Spinal cord (tissue), 10 donors: ENCODE results near the gene IGFN1. TPM values are rescaled to one million over a fixed set of nuclear protein-coding genes. Genes with fewer than 3 reads are reported as not detected.
"Not testable (repeated sequence)": the region's sequence is repeated elsewhere in the genome, so short reads cannot be mapped to it uniquely, and the experiment has no call there.

Experiments
- DNase-seq, 6 donors: peaks; one replicate each; pipeline versions ENCODE4 v3.0.0 to v3.0.0-alpha.2; 2013 to 2015; ENCODE audit warnings: low spot score in 6 of 6, low read depth in 4 of 6
- H3K27ac ChIP-seq: one replicate; pipeline ENCODE4 v1.5.1; 2013; ENCODE audit warnings: low read depth, low read length, control low read depth
- H3K27me3 ChIP-seq: one replicate; pipeline ENCODE4 v1.6.1; 2013; ENCODE audit warnings: low read length; ENCODE audit not compliant: control insufficient read depth, insufficient read depth
- H3K36me3 ChIP-seq: one replicate; pipeline ENCODE4 v1.6.1; 2013; ENCODE audit warnings: low read length; ENCODE audit not compliant: control insufficient read depth, insufficient read depth
- H3K4me1 ChIP-seq: one replicate; pipeline ENCODE4 v1.6.1; 2013; ENCODE audit warnings: low read length; ENCODE audit not compliant: control insufficient read depth, insufficient read depth
- H3K4me3 ChIP-seq: one replicate; pipeline ENCODE4 v1.5.1; 2013; ENCODE audit warnings: low read depth, low read length, control low read depth
- H3K9me3 ChIP-seq: one replicate; pipeline ENCODE4 v1.6.1; 2013; ENCODE audit warnings: low read length; ENCODE audit not compliant: control insufficient read depth, insufficient read depth
- whole genome bisulfite sequencing: methylation state at CpG from one replicate; pipeline ENCODE4 v1.1.5; 2013; ENCODE audit warnings: missing lambda C conversion rate; ENCODE audit not compliant: insufficient coverage; 5-methylcytosine and 5-hydroxymethylcytosine counted together
- polyA plus RNA-seq, 2 donors: library from polyadenylated mRNA; unstranded; fragments of 120-200 nt; gene quantifications; one replicate each; pipeline ENCODE4 v1.2.1, GENCODE V29; 2013; ENCODE audit not compliant: insufficient read length in 2 of 2
- total RNA-seq, 2 donors: library from RNA; depleted of rRNA in 1 of 2; stranded (reverse); fragments of 120-200 nt in 1 of 2; fragments of >200 nt in 1 of 2; gene quantifications; one replicate each; pipeline versions ENCODE4 v1.2.3 to v1.2.4, GENCODE V29; 2013 to 2014
- donor health status: healthy.

Gene IGFN1
- total and polyA plus RNA-seq, 4 donors, result 2.0 to 10.4 (median 3.3) TPM

DNA sequence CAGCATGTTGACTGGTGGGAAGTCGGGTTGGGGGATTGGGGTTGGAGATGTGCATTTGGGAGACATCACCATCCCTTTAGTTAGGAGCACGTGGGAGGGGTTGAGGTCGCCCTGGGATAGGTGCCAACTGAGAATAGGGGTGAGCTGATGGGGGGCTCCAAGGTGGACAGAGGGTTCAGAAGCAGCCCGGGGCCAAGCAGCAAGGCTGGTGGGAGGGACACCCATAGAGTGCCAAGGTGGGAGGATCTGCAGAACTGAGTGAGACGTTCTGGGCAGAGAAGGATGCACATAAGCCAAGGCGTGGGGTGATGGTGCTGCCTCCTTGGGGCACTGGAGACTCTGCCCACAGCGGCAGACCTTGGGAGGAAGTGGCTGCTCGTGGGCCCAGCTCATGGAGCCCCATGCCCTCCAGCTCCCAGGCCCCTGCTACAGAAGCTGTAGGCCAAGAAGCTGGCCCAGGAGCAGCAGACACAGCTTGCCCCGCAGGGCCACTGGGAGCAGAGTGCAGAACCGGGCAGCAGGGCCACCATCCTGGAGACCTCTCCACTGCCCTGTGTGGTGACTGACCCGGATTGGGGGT, 61.3 kb downstream of the IGFN1 start:
- WGBS, result 86% methylated on average over 10 of the region's 11 CpGs
- H3K4me1 ChIP-seq, result peaks cover 5% of the 10 kb centered on the region
- H3K36me3 ChIP-seq, result no peaks in the 10 kb centered on the region
- no peaks in the 10 kb centered on the region for H3K27me3 ChIP-seq
- no peak overlapping the region for H3K4me3 ChIP-seq
- H3K27ac ChIP-seq, result no peak overlapping the region
- no peaks in the 10 kb centered on the region for H3K9me3 ChIP-seq
- no peak for DNase-seq

DNA sequence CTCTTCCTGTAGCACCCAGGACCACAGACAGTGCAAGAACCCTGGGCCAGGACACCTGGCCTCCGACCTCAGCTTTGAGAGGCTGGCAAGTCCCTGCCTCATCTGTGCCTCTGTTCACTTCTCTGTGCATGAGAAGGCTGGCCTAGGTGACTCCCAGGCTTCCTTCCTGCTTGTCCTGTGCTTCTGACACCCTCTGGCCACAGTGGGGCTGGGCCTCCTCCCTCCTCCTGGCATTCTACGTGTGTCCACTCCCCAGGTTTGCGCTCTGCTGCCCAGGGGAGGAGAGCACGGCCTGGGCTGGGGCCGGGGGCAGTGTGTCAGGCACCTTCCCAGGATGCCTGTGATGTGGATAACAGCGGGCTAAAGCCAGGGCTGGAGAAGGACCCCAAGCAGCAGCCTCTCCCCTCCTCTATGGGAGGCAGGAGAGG, 62.3 kb downstream of the IGFN1 start:
- Histone ChIP-seq H3K27ac (no peak overlapping the region), H3K9me3 (no peaks in the 10 kb centered on the region), H3K4me3 (no peak overlapping the region), H3K36me3 (no peaks in the 10 kb centered on the region), H3K4me1 (peaks cover 5% of the 10 kb centered on the region), H3K27me3 (no peaks in the 10 kb centered on the region)
- WGBS, result 90% methylated on average over 5 of the region's 6 CpGs
- no peak for DNase-seq

DNA sequence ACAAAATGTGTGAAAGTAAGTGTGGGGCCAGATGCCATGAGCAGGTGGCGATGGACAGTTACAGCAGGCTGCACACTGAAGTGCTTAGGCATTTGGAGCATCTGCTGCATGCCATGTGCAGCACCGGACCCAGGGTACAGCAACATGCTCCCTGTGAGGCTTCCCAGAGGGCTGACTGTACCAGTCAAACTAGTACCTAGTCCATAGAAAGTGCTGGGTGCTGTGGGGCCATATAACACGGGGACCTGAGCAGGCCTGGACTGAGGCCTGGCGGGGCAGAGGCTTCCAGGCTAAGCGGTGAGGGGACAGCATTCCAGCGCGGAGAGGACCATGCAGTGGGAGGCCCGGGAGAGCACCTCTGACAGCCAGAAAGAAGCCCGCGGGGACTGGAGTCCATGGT, 62.8 kb downstream of the IGFN1 start:
- Histone ChIP-seq H3K27me3 (no peaks in the 10 kb centered on the region), H3K27ac (no peak overlapping the region), H3K9me3 (no peaks in the 10 kb centered on the region), H3K4me1 (peaks cover 5% of the 10 kb centered on the region), H3K4me3 (no peak overlapping the region), H3K36me3 (no peaks in the 10 kb centered on the region)
- DNase-seq, result no peak
- WGBS, result 82% methylated on average over 10 of the region's 10 CpGs

DNA sequence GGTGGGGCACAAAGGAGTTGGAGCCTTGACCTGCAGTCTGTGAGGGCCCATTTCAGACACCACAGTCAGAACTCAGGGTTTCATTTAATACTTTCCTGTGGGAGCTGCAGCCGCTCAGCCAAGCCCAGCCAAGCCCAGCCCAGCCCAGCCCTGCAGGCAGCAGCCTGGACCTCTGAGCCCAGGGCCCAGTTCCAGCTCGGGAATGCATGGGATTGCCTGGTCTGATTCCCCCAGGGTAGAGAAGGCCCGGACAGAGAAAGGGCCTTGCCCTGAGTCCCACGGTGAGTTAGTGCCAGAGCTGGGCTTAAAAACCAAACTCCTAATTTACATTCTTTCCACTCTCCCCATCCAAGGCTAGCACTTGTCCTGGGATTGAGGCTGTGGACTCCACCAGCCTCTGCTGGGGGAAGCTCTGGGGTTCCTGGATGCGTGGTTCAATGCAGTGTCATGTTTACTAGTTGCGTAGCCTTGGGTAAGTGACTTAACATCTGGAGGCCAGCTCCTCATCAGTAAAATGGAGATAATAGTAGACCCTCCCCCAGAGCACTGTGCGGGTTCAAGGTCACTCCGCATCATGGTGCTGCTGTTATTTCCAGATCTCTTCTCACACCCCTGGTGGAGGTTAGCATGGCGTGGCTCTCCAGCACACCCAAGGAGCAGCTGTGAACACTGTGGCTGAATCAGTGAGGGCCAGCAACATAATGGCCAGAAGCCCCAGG, 63.4 kb downstream of the IGFN1 start:
- no peak for DNase-seq
- H3K9me3 ChIP-seq, result no peaks in the 10 kb centered on the region
- 81% methylated on average over 7 of the region's 9 CpGs for WGBS

DNA sequence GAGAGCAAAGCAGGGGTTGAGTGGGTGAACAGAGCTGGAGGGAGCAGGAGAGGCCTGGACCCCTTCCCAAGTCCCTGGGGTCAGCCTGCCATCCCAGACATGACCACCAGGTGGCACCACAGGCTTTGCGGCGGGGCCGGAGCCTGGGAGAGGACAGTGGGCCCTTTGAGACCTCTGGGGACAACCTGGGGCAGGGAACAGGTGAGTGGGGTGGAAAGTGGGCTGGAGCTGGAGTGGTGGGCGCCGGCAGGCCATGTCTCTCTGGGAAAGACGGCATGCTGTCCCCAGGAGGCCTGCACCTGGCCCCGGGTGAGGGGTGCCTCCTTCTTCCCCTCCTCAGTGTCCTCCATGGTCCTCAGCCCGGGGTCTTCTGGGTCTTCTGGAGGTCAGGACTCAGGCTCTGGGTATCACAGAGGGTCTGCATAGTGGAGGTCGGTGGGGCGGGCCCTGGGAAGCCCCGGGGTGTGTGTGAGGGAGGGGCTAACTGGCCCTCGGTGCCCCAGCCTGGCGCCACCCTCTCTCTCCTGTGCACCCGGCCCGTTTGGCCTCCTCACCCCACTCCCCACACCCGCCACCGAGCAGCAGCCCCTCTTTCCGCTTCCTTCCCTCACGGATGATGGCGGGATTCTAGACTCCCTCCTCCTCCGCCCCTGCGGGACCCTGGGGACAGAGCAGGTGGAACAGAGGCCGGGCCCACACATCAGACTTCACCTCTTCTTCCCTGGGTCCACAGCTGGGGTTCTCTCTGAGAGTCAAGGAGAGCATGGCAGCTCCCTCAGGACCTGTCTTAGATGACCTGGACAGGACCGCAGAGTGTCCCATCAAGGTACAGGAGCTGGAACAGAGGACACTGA, 64.2 kb downstream of the IGFN1 start:
- H3K27me3 ChIP-seq, result peaks cover 12% of the 10 kb centered on the region
- H3K27ac ChIP-seq, result no peak overlapping the region
- WGBS, result 57% methylated on average over 17 of the region's 24 CpGs
- H3K36me3 ChIP-seq, result no peaks in the 10 kb centered on the region
- H3K4me3 ChIP-seq, result no peak overlapping the region
- H3K9me3 ChIP-seq, result no peaks in the 10 kb centered on the region
- H3K4me1 ChIP-seq, result peaks cover 11% of the 10 kb centered on the region
- peak in 3 of 6 donors; percentile 27 to 68 (median 66) for DNase-seq

More for the DNA sequence above, 63.4 kb downstream of the IGFN1 start:
- Histone ChIP-seq H3K36me3 (no peaks in the 10 kb centered on the region), H3K4me3 (no peak overlapping the region), H3K27ac (no peak overlapping the region), H3K4me1 (peaks cover 5% of the 10 kb centered on the region), H3K27me3 (peaks cover 5% of the 10 kb centered on the region)

DNA sequence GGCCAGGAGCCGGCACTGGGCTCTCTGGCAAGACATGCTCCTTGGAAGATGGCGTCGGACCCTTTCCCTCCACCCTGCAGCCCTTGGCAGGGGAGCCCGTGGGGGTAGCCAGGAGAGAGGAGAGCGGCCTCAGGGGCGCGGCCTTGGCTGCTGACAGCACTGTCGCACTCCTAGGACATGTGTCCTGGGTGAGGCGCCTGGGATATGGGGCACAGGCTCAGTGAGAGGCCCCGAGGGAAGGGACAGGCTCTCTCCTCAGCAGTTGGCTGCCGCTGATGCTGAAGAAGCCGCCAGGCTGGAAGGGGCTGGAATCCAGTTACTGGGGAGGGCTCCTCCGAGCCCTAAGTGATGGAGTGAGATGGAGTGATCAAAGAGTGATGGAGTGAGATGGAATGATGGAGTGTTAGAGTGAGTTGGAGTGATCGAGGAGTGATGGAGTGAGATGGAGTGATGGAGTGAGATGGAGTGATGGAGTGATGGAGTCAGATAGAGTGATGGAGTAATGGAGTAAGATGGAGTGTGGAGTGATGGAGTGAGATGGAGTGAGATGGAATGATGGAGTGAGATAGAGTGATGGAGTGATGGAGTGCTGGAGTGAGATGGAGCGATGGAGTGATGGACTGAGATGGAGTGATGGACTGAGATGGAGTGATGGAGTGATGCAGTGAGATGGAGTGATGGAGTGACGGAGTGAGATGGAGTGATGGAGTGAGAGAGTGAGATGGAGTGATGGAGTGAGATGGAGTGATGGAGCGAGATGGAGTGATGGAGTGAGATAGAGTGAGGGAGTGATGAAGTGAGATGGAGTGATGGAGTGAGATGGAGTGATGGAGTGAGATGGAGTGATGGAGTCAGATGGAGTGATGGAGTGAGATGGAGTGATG, 65.1 kb downstream of the IGFN1 start:
- Histone ChIP-seq H3K4me3 (no peak overlapping the region), H3K27ac (no peak overlapping the region), H3K9me3 (no peaks in the 10 kb centered on the region), H3K4me1 (peaks cover 12% of the 10 kb centered on the region), H3K27me3 (peaks cover 18% of the 10 kb centered on the region), H3K36me3 (no peaks in the 10 kb centered on the region)
- no peak for DNase-seq
- WGBS, result 88% methylated on average over 17 of the region's 17 CpGs

DNA sequence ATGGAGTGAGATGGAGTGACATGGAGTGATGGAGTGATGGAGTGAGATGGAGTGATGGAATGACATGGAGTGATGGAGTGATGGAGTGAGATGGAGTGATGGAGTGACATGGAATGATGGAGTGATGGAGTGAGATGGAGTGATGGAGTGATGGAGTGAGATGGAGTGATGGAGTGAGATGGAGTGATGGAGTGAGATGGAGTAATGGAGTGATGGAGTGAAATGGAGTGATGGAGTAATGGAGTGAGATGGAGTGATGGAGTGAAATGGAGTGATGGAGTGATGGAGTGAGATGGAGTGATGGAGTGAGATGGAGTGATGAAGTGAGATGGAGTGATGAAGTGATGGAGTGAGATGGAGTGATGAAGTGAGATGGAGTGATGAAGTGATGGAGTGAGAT, 67.5 kb downstream of the IGFN1 start:
- H3K27ac ChIP-seq, H3K4me3 ChIP-seq, DNase-seq, H3K9me3 ChIP-seq, H3K36me3 ChIP-seq: not testable (repeated sequence)
- peaks cover 11% of the 10 kb centered on the region for H3K4me1 ChIP-seq
- H3K27me3 ChIP-seq, result peaks cover 24% of the 10 kb centered on the region

DNA sequence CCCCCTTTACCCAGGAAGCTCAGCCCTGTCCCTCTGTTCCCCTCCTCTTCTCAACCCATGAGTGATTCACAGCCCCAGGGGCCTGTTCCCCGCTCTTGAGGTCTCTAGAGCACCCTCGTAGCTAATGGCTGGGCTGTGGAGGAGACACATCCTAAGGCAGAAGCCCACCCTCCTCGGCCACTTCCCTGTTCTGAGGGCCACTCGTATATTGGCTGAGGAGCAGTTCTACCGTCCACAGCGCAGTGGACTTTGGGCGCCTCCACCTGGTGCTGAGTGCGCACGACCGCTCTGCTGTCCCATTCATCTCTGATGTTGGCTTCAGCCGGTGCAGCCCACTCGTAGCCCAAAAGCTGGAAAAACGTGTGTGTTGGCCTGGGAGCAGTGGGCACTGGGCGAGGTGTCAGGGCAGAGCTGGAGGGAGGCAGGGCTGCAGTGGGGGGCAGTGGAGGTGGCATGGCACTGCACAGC, 68.2 kb downstream of the IGFN1 start:
- no peaks in the 10 kb centered on the region for H3K36me3 ChIP-seq
- peaks cover 11% of the 10 kb centered on the region for H3K4me1 ChIP-seq
- no peaks in the 10 kb centered on the region for H3K9me3 ChIP-seq
- DNase-seq, result no peak
- peaks cover 24% of the 10 kb centered on the region for H3K27me3 ChIP-seq
- no peak overlapping the region for H3K4me3 ChIP-seq
- WGBS, result 86% methylated on average over 14 of the region's 14 CpGs
- H3K27ac ChIP-seq, result no peak overlapping the region
